Tibial nerve (tissue), 3 donors: Measurements from ENCODE around the gene ZNF568.

Experiments
- POLR2A ChIP-seq, 2 donors: fragments of 450-650 bp; IDR thresholded peaks; one replicate each; pipeline ENCODE4 v1.6.1; 2017; ENCODE audit warnings: antibody characterized with exemption in 2 of 2, mild to moderate bottlenecking in 2 of 2, moderate library complexity in 2 of 2
- TF ChIP-seq, protein P1 (sequence below), 5 experiments: fragments of 200-600 bp in 3 of 5; fragments of 450-650 bp in 2 of 5; sonication (generic) in 3 of 5; IDR thresholded peaks; one replicate each; pipeline ENCODE4 v1.5.1; 2016 to 2019; ENCODE audit warnings: antibody characterized with exemption in 5 of 5, mild to moderate bottlenecking in 3 of 5, moderate library complexity in 2 of 5

DNA sequence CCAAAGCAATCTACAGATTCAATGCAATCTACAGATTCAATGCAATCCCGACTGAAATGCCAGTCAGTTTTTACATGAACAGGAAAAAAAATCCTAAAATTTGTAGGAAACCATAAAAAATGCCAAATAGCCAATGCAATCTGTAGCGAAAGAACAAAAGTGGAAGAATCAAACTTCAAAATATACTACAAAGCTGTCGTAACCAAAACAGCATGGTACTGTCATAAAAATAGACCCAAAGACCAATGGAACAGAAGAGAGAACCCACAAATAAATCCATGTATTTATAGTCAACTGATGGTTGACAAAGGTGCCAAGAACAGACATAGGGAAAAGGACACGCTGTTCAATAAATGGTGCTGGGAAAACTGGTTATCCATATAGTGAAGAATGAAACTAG, 17.7 kb upstream of the ZNF568 start:
- TF ChIP-seq, protein P1, sequence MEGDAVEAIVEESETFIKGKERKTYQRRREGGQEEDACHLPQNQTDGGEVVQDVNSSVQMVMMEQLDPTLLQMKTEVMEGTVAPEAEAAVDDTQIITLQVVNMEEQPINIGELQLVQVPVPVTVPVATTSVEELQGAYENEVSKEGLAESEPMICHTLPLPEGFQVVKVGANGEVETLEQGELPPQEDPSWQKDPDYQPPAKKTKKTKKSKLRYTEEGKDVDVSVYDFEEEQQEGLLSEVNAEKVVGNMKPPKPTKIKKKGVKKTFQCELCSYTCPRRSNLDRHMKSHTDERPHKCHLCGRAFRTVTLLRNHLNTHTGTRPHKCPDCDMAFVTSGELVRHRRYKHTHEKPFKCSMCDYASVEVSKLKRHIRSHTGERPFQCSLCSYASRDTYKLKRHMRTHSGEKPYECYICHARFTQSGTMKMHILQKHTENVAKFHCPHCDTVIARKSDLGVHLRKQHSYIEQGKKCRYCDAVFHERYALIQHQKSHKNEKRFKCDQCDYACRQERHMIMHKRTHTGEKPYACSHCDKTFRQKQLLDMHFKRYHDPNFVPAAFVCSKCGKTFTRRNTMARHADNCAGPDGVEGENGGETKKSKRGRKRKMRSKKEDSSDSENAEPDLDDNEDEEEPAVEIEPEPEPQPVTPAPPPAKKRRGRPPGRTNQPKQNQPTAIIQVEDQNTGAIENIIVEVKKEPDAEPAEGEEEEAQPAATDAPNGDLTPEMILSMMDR (IDR thresholded peaks at IDR 0.05): no peak
- TF ChIP-seq POLR2A (IDR thresholded peaks at IDR 0.05): no peak
